T-helper 17 cell (primary cell): ENCODE data around the gene SRGAP1. TPM values are rescaled to one million over a fixed set of nuclear protein-coding genes. Genes with fewer than 3 reads are reported as not detected.

Source experiments
- ATAC-seq: fragments of 150-1000 bp; cut with Tn5 transposase; 2 replicates; pipeline ENCODE4 v1.10.0; 2021; ENCODE audit warnings: mild to moderate bottlenecking, moderate library complexity
- DNase-seq, 3 donors: peaks; one replicate each; pipeline versions ENCODE4 v3.0.0 to v3.0.0-alpha.2; 2020 to 2021
- H3K9me3 ChIP-seq: one replicate; pipeline ENCODE4 v1.7.0; 2013; ENCODE audit warnings: low read length, mild to moderate bottlenecking; ENCODE audit not compliant: control insufficient read depth, poor library complexity, severe bottlenecking
- H3K27ac Mint-ChIP-seq: one replicate; pipeline ENCODE4 v1.8.0; 2022; ENCODE audit warnings: mild to moderate bottlenecking, moderate library complexity, mixed read lengths
- H3K27me3 Mint-ChIP-seq: one replicate; pipeline ENCODE4 v1.8.0; 2022; ENCODE audit warnings: mixed read lengths
- H3K36me3 Mint-ChIP-seq: one replicate; pipeline ENCODE4 v1.8.0; 2022; ENCODE audit warnings: low read depth, mixed read lengths
- H3K4me1 Mint-ChIP-seq: one replicate; pipeline ENCODE4 v1.8.0; 2022; ENCODE audit warnings: mild to moderate bottlenecking, mixed read lengths
- H3K4me3 Mint-ChIP-seq: one replicate; pipeline ENCODE4 v1.8.0; 2022; ENCODE audit warnings: mild to moderate bottlenecking, moderate library complexity, mixed read lengths
- total RNA-seq, 4 donors: library from RNA in 2 of 4; stranded (reverse) in 2 of 4; gene quantifications; one replicate each; pipeline ENCODE4 v1.2.3 and lab custom pipeline; 2022 to 2026

Gene SRGAP1
- total RNA-seq, 2 donors from 2014 or later = 0.05 to 0.13 TPM

- no peaks in the 10 kb centered on the region for H3K9me3 ChIP-seq
- DNase-seq (no peak), ATAC-seq (no peak)
- Mint-ChIP-seq H3K4me3 (no peak overlapping the region), H3K36me3 (no peaks in the 10 kb centered on the region), H3K4me1 (no peaks in the 10 kb centered on the region), H3K27ac (no peak overlapping the region), H3K27me3 (no peaks in the 10 kb centered on the region)
Measured at GRCh38 chr12:64205542-64205941, 361.0 kb downstream of the SRGAP1 start.

GRCh38 chr12:64207453-64207852 is 363.0 kb downstream of the SRGAP1 start:
- Mint-ChIP-seq H3K4me3 (no peak overlapping the region), H3K27me3 (no peaks in the 10 kb centered on the region), H3K27ac (no peak overlapping the region), H3K36me3 (peaks cover 4% of the 10 kb centered on the region), H3K4me1 (no peaks in the 10 kb centered on the region)
- DNase-seq = no peak
- H3K9me3 ChIP-seq = no peaks in the 10 kb centered on the region
- ATAC-seq = no peak

Other genes starting within 250 kb of the SRGAP1 start
- gene DPY19L2, start 176.2 kb upstream of the SRGAP1 start, total RNA-seq = 1 to 10 TPM in 1 of 2 donors, not detected in 1; 2.0 TPM
- gene RXYLT1, start 64.8 kb upstream of the SRGAP1 start, total RNA-seq = 1 to 10 TPM; 7.9 to 9.0 TPM